ENCODE data around the gene COL18A1.

COL18A1 gene

DNA sequence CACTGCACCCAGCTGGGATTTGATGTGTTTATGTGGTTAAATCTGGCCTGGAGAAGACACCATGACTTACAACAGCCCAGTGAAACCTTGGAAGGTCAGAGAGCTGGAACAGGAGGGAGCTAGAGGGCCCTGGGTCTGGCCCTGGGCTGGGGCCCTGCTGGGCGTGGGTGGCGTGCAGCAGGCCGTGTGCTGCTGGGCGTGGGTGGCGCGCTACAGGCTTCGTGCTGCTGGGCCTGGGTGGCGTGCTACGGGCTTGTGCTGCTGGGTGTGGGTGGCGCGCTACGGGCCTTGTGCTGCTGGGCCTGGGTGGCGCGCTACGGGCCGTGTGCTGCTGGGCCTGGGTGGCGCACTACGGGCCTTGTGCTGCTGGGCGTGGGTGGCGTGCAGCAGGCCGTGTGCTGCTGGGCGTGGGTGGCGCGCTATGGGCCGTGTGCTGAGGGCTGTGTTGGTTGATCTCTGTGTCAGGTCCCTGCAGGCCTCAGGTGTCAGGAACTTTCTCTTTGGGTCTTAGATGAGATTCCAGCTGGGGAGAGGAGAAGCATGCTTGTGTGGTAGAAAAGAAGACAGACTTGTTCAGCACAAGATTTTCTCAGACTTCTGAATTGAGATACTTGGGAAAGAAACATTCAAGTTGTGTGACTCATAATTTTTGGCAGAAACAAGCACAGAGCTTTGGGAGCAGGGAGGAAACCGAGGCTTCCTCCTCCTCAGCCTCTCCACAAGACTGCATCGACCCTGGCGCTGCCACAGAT, 66.0 kb downstream of the COL18A1 start:
- no peak for DNase-seq

GRCh38 chr21:45471525-45472221, 66.7 kb downstream of the COL18A1 start:
- no peak for DNase-seq

DNA sequence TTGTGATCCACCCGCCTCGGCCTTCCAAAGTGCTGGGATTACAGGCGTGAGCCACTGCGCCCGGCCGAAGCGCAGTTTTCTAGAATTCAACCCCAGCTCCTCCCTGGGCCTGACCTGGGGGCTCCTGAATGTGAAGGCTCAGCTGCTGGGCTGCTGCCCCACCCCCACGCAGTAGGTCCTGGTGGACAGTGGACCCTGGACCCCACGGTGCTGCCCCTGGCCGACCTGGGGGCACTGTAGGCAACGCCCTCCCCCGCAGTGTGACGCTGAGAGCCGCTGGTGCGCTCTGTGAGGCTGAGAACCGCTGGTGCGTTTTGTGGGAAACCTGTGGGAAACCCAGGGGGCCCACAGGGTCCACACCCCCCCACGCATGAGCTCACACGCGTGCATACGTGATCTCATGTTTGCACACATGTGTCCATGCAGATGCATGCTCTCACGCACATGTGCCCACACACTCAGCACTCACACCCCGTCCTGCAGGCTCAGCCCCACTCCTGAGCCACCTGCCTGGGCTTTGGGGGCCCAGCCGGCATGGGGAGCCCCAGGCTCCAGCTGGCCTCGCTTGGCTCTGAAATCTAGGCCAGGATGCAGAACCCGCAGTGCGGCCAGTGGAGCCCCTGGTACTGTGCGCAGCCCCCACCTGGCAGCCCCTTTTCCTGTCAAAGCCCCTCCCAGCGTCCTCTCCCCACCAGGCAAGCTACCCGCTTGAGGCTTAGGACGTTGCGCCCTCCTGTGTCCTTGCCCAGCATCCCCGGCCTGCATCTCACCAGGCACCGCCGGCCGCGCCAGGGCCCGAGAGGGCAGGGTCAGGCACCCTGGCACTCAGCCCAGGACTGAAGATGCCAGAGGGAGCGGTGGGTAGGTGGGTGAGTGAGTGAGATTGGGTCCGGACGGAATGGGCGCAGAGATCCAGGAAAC, 67.7 kb downstream of the COL18A1 start:
- DNase-seq: no peak

DNA sequence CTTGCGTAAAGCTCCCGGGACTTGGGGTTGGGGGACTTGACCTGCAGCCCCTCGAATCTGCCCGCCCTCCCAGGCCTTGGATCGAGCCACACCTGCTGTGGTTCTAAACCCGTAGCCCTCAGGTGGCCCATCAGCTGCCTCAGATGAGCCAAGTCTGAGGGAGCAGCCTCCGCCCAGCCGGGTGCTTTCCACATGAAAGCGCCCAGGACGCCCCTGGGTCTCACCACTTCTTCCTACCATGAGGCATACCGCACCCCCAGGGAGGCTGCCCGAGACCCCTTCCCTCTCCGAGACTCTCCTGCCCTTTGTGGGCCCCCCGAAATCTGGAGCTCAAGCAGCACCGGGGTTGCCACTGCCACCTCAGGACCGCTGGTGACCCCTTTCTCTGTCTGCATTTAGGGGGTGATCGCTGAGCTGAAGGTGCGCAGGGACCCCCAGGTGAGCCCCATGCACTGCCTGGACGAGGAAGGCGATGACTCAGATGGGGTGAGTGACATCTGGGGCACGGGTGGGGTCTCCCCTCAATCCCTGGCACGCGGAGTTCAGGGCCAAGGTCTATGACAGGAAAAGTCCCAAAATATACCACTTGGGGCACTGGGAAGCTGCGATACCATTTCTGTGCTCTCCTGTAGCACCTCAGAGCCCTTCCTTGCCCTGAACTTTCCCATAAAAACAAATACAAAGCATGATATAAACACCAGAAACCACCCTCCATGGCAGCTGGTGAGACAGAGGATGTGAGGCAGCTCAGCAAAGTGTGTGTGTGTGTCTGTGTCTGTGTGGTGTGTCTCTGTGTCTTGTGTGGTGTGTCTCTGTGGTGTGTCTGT, 68.7 kb downstream of the COL18A1 start:
- DNase-seq: no peak

DNA sequence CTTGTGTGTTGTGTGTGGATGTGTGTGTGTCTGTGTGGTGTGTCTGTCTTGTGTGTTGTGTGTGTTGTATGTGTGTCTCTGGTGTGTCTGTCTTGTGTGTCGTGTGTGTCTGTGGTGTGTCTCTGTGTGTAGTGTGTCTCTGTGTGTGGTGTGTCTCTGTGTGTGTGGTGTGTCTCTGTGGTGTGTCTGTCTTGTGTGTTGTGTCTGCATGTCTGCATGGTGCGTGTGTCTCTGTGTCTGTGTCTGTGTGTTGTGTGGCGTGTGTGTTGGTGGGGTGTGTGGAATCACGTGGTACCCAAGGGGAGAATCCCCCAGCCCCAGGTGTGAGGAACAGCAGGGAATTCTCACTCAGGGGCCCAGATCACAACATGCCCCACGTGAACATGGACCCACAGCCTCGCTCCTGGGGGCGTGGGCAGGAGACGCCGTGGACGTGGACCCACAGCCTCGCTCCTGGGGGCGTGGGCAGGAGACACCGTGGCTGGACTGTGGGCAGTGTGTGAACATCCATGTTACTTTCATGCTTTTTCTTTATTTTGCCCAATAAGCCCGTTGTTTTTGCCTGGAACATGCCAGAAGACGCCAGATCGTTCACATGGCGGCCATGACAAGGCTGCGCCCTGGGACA, 69.5 kb downstream of the COL18A1 start:
- DNase-seq: no peak

- no peak for DNase-seq
These were observed 70.2 kb downstream of the COL18A1 start for GRCh38 chr21:45475004-45475685.

DNA sequence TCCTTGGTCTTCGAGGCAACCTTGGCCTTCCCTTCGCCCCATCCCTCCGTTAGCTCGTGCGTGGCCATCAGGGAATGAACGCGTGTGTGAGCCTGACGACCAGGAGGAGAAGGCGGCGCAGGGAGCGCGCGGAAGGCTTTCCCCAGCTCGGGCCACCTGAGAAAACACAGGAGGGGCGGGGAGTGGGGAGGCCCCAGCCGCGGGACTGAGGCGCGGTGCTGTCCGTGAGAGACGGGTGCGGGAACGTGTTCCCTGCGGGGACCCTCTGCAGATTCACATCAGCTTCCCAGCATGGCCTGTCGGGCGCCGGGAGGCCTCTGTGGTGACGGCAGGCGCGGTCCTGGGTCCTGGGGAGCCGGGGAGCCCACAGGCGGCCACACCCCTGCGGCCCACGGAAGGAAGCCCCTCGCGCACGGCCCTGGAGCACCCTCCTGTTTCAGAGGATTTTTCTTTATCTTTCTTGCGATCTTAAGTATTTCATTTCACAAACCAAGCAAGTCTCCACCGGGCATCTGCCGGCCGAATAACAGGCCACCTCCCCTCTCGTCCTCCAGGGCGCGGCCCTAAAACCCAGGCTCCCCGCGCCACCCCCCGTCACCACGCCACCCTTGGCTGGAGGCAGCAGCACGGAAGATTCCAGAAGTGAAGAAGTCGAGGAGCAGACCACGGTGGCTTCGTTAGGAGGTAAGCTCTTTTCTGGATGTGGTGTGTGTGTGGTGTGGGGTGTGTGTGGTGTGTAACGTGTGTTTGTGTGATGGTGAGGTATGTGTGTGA, 71.0 kb downstream of the COL18A1 start:
- no peak for DNase-seq

GRCh38 chr21:45476582-45476981, 71.6 kb downstream of the COL18A1 start:
- no peak for DNase-seq

- DNase-seq: no peak
These were observed 72.5 kb downstream of the COL18A1 start for GRCh38 chr21:45477176-45478114.

DNA sequence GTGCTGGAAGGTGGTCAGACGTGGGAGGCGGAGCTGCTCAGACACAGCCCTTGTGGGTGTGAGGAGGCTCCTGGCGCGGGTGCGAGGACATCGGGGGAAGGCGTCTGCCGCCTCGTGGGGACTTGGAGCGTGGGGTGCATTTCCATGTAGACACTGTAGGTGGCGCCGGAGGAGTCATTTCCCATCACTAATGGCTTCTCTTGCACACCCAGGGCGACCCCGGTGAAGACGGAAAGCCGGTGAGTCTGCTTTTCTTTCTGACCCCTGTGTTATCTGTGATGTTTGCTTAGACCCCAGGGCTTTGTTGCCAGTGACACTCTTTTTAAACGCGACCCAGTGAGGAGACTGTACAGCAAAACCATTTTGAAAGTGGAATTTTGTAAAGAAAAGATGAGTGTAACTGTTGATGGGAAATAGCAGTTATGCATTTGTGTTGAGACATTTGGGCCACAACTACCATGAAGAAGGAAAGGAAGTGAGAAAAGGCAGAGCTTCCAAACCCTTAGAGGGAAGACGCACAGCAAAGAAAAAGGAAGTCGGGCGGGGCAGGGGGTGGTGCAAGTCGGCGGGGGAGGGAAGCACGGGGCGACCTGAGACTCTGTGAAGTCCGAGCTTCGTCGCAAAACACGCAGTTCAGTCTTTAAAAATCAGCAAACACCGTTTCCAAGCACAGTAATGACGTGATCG, 73.3 kb downstream of the COL18A1 start:
- peak; percentile 69 to 86 (median 82) for DNase-seq

- no peak for DNase-seq
These were observed 74.1 kb downstream of the COL18A1 start for GRCh38 chr21:45478816-45479669.

DNA sequence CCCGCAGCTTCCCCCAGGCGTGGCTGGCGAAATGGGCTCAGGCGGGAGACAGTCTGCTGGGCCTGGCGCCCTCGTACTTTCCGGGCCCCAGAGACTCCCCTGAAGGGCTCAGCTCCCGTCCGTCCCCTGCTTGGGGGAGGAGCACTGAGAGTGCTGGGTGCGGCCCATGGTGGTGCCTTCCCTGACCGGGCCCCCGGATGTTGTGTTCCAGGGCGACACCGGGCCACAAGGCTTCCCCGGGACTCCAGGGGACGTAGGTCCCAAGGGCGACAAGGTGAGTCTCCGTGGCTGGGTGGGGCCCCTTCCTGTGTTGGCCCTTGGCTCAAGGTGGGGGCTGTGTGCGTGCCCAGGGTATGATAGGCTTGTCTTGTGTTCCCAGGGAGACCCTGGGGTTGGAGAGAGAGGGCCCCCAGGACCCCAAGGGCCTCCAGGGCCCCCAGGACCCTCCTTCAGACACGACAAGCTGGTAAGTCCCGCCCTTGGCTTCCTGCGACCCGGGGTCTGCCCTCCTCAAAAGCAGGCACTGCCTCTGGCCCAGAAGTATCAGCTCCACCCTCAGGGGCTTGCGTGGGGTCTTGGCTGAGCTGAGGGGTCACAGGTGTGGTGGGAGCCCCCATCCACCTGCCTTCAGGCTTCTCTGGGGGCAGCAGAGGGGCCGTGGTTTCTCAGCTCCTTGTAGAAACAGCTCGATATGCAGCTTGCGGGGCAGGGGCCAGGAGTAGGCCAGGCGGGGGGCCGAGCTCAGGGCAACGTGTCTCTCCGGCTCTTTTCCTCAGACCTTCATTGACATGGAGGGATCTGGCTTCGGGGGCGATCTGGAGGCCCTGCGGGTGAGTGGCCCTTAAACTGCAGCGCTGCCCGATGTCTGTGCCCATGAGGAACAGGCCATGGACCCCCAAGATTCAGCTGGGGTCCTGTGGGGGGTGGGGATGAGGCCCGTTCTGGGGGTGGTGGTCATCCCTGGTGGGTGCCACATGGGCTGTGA, 75.0 kb downstream of the COL18A1 start:
- no peak for DNase-seq

GRCh38 chr21:45480701-45481500, 75.9 kb downstream of the COL18A1 start:
- no peak for DNase-seq

- DNase-seq: no peak
These were observed 76.6 kb downstream of the COL18A1 start for GRCh38 chr21:45481566-45481965.

All from suppressor macrophage treated with lipopolysaccharide for 1 hour (primary cell).